ENCODE results near the gene ZNF827.

- TF ChIP-seq CTCF (IDR thresholded peaks at IDR 0.05 in 4 of 5, conservative IDR thresholded peaks at IDR 0.05 in 1 of 5) = no peak
- TF ChIP-seq POLR2A (IDR thresholded peaks at IDR 0.05) = no peak
Observed at GRCh38 chr4:145933134-145933533, 5.5 kb downstream of the ZNF827 start.

Measured in gastrocnemius medialis (tissue), 4 donors.